Tibial artery (tissue), 4 donors: ENCODE measurements around the gene SNN.

ENCODE experiments used
- DNase-seq, 2 donors: peaks; one replicate each; pipeline ENCODE4 v3.0.0-alpha.2; 2019
- H3K27ac ChIP-seq, 2 donors: fragments of 200-600 bp; sonication (generic) in 1 of 2; 1 replicate in 1 of 2; 2 replicates in 1 of 2; pipeline ENCODE4 v1.5.1; 2018 to 2019; ENCODE audit warnings: mild to moderate bottlenecking in 1 of 2
- H3K27me3 ChIP-seq, 2 donors: fragments of 200-600 bp; sonication (generic) in 1 of 2; one replicate each; pipeline versions ENCODE4 v1.5.1 to v1.6.0; 2016 to 2019
- H3K36me3 ChIP-seq, 3 donors: fragments of 200-600 bp; sonication (generic) in 2 of 3; one replicate each; pipeline ENCODE4 v1.5.1; 2016 to 2019; ENCODE audit warnings: mild to moderate bottlenecking in 2 of 3
- H3K4me1 ChIP-seq, 4 donors: fragments of 200-600 bp; sonication (generic) in 2 of 4; 1 replicate in 3 of 4; 2 replicates in 1 of 4; pipeline ENCODE4 v1.5.1; 2016 to 2019
- H3K4me3 ChIP-seq, 2 donors: fragments of 200-600 bp; sonication (generic) in 1 of 2; 1 replicate in 1 of 2; 2 replicates in 1 of 2; pipeline ENCODE4 v1.5.1; 2018 to 2019; ENCODE audit warnings: mild to moderate bottlenecking in 2 of 2
- H3K9me3 ChIP-seq, 3 donors: fragments of 200-600 bp; sonication (generic) in 1 of 3; one replicate each; pipeline ENCODE4 v1.5.1; 2016 to 2019
- intact Hi-C: fragments of 100-400 bp; cut with DNase I; formaldehyde crosslinking; loops from one replicate; pipeline ENCODE4 v1.15.0; 2023; ENCODE audit warnings: low total_unique reads
- TF ChIP-seq, protein P1 (sequence below), 2 experiments: fragments of 200-600 bp in 1 of 2; fragments of 450-650 bp in 1 of 2; IDR thresholded peaks; one replicate each; pipeline ENCODE4 v1.5.1; 2017 to 2019; ENCODE audit warnings: antibody characterized with exemption in 2 of 2, mild to moderate bottlenecking in 1 of 2, moderate library complexity in 1 of 2

The SNN gene

DNA sequence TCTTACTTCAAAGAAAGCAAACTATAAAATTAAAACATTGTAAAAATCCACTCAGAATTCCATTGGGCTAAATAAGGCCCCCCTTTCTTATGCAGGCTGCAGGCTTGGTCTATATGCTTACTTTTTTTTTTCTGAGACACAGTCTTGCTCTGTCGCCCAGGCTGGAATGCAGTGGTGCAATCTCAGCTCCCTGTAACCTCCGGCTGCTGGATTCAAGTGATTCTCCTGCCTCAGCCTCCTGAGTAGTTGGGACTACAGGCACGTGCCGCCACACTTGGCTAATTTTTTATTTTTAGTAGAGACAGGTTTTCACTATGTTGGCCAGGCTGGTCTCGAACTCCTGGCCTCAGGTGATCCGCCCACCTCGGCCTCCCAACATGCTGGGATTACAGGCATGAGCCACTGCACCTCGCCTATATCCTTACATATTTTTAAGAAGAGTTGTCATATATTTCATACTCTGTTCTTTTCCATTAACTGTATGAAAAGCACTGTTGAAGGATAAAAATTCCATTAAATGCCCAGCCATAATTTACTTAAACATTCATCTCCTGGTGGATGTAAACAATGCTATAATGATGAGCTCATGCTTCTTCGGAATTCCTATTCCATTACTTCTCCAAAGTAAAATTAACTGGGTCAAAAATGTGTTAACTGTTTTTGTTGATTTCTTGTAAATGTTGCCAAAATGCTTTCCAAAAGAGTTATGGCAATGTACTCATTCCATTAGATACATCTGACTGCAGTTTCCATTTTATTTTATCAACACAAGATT is 17.8 kb downstream of the SNN start:
- no peaks in the 10 kb centered on the region for H3K9me3 ChIP-seq
- H3K4me3 ChIP-seq = no peak overlapping the region
- H3K36me3 ChIP-seq = peaks cover 18 to 66% (median 42%) of the 10 kb centered on the region in 3 donors
- peaks cover 0 to 67% (median 42%) of the 10 kb centered on the region in 4 donors for H3K4me1 ChIP-seq
- peak overlapping the region; percentile 2 to 50 for H3K27ac ChIP-seq
- TF ChIP-seq, protein P1, sequence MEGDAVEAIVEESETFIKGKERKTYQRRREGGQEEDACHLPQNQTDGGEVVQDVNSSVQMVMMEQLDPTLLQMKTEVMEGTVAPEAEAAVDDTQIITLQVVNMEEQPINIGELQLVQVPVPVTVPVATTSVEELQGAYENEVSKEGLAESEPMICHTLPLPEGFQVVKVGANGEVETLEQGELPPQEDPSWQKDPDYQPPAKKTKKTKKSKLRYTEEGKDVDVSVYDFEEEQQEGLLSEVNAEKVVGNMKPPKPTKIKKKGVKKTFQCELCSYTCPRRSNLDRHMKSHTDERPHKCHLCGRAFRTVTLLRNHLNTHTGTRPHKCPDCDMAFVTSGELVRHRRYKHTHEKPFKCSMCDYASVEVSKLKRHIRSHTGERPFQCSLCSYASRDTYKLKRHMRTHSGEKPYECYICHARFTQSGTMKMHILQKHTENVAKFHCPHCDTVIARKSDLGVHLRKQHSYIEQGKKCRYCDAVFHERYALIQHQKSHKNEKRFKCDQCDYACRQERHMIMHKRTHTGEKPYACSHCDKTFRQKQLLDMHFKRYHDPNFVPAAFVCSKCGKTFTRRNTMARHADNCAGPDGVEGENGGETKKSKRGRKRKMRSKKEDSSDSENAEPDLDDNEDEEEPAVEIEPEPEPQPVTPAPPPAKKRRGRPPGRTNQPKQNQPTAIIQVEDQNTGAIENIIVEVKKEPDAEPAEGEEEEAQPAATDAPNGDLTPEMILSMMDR (IDR thresholded peaks at IDR 0.05) = no peak
- no peak for DNase-seq
- H3K27me3 ChIP-seq = no peaks in the 10 kb centered on the region
- intact Hi-C loops = no loop called here

DNA sequence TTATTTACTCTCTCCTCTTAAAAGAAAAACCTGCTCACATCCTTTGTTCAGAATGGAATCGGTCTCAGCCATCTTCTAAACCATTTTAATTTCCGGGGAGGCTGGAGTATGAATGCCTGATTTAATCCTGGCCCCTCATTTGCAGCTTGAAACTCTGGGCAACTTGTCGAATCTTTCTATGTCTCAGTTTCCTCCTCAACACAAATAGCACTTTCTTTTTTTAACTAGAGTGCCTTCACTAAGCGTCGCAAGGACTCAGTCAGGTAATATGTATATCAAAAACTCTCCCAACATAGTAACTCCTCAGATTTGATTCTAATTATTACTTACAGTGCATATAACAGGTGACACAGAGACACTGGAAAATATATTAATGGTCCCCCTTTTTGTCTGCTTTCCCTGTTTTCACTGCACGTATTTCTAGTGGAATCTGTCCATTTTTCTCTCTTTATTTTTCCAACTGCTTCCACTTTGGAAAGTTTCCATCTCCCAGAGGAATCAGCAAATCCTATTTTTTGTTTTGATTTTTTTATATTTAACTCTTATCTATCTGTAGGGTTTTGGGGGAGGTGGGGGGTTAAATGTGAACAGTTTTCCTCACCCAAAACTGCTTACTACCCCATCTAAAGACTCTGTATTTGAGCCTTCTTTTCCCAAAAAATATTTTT is 18.6 kb downstream of the SNN start:
- Histone ChIP-seq H3K9me3 (no peaks in the 10 kb centered on the region), H3K27ac (peak overlapping the region; percentile 2 to 50), H3K4me1 (peaks cover 0 to 67% (median 37%) of the 10 kb centered on the region in 4 donors), H3K36me3 (peaks cover 26 to 70% (median 50%) of the 10 kb centered on the region in 3 donors), H3K27me3 (no peaks in the 10 kb centered on the region), H3K4me3 (no peak overlapping the region)
- DNase-seq = no peak
- intact Hi-C loops = no loop called here
- TF ChIP-seq, protein P1 (IDR thresholded peaks at IDR 0.05) = no peak

DNA sequence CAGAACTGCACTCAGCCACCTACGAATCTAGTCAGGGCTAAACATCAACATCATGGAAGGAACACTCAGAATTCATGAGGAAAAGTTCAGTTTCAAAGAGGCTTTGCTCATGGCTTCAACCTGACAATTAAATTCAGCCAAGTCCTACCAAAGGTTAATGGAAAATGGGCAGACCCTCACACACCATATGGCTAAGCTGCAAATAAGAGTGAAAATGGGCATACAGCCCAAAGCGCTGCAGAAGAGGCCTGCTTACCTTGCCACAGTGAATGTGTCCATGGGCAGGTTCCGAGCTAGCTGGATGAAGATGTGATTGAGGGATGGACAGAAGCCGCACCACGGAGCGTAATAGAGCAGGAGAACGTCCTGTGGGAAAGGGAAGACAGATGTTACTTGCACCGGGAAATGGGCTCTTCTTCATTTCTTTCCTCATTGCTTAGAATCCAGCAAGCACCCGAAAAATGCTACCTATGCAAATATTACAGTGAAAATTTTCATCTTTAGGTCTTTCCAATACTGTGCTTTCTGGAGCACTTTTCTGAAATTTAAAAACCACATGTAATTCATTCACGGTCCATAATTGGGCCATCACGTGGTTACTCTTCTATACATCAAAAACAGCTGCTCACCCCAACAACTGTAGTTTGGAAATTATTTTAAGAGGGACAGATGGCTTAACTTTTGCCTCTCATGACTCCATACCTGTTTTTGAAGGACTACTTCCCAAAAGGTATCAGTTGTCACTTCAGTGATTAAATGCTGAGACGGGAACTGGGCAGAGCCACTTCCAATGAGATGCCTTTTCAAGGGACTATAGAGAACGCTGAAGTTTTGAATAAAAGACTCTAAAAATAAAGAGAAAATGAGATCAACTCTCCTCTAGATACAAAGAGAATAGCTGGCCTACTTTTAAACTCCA is 19.6 kb downstream of the SNN start:
- Histone ChIP-seq H3K27ac (peak overlapping the region; percentile 2 to 50), H3K36me3 (peaks cover 27 to 77% (median 52%) of the 10 kb centered on the region in 3 donors), H3K27me3 (no peaks in the 10 kb centered on the region), H3K4me3 (no peak overlapping the region), H3K4me1 (peaks cover 0 to 57% (median 30%) of the 10 kb centered on the region in 4 donors), H3K9me3 (no peaks in the 10 kb centered on the region)
- DNase-seq = no peak
- intact Hi-C loops = no loop called here
- TF ChIP-seq, protein P1 (IDR thresholded peaks at IDR 0.05) = no peak

DNA sequence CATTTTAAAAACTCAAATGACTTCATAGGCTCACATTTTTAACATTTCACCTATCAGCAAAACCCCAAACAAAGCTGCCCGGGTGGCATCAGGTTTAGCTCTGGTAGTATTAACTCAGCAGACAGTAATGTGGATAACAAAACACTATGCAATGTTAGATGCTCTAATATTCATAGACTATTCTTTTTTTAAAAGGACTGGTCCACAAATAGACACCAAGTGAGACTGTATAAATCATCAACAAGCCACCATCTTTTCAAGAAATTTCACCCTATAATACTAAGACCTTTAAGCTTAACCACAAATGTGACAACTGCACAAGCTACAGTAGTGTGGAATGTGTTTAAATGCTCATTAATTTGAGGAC is 20.2 kb downstream of the SNN start:
- no peak for DNase-seq
- Histone ChIP-seq H3K4me1 (peaks cover 0 to 52% (median 28%) of the 10 kb centered on the region in 4 donors), H3K36me3 (peaks cover 24 to 76% (median 46%) of the 10 kb centered on the region in 3 donors), H3K9me3 (no peaks in the 10 kb centered on the region), H3K27ac (peak overlapping the region in 1 of 2 donors; percentile 2), H3K27me3 (no peaks in the 10 kb centered on the region), H3K4me3 (no peak overlapping the region)
- intact Hi-C loops = no loop called here
- TF ChIP-seq, protein P1 (IDR thresholded peaks at IDR 0.05) = no peak

DNA sequence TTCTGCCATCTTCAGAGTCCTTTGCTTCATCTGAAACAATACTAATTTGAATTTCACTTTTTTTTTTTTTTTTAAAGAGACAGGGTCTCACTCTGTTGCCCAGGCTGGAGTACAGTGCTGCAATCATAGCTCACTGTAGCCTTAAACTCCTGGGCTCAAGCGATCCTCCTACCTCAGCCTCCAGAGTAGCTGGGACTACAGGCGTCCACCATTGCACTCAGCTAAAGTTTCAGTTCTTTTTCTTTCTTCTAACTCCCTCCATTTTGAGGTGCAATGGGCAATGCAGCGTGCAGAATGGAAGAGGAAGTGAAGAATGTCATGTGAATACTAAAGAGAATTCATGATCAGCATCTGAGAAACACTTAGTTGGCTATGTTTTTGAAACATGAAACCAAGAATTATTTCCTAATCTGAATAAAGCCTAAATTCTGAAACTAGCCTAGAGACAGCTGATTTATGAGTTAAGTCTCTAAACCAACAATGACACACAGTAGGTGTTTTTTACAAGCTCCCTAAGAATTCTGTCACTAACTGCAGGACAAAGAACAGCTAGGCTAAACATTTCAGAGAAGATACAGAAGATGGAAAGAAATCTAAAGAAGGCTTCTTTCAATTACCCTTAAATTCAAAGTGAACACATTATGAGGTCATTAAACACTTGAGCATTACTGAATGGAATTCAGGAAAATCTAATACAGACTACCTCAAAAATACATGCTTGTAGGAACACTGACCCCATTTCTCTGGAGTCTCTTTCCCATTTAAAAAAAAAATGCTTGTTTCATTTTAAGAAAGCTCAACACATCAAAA is 21.0 kb downstream of the SNN start:
- Histone ChIP-seq H3K4me3 (no peak overlapping the region), H3K9me3 (no peaks in the 10 kb centered on the region), H3K27ac (peak overlapping the region in 1 of 2 donors; percentile 2), H3K27me3 (no peaks in the 10 kb centered on the region), H3K4me1 (peaks cover 0 to 52% (median 28%) of the 10 kb centered on the region in 4 donors), H3K36me3 (peaks cover 17 to 70% (median 40%) of the 10 kb centered on the region in 3 donors)
- TF ChIP-seq, protein P1 (IDR thresholded peaks at IDR 0.05) = no peak
- intact Hi-C loops = no loop called here
- DNase-seq = no peak
